B cell (primary cell): ENCODE measurements around the gene EXOC6B. TPM values are rescaled to one million over a fixed set of nuclear protein-coding genes. Genes with fewer than 3 reads are reported as not detected.

Source experiments
- ATAC-seq: fragments of 200-7000 bp; cut with Tn5 transposase; one replicate; pipeline ENCODE4 v1.10.0; 2021; ENCODE audit warnings: low read depth, mild to moderate bottlenecking, moderate number of reproducible peaks, moderate library complexity
- CTCF ChIA-PET: fragments of 350-600 bp; sonication (Branson Sonifier 250); formaldehyde crosslinking; loops from one replicate; lab custom pipeline; 2021; ENCODE audit warnings: antibody characterized with exemption, inconsistent platforms; lab: Charles Lee
- POLR2A ChIA-PET: fragments of 350-600 bp; sonication (Branson Sonifier 250); formaldehyde crosslinking; loops from one replicate; lab custom pipeline; 2021; ENCODE audit warnings: antibody characterized with exemption; lab: Charles Lee
- DNase-seq: peaks from one replicate; pipeline ENCODE4 v3.0.0; 2013
- H2AFZ ChIP-seq: 2 replicates; pipeline ENCODE4 v1.6.1; 2012; ENCODE audit warnings: mild to moderate bottlenecking, low read depth, low read length; ENCODE audit not compliant: insufficient read depth, poor library complexity, severe bottlenecking
- H3K27ac ChIP-seq, 2 donors: 1 replicate in 1 of 2; 2 replicates in 1 of 2; pipeline ENCODE4 v1.5.1; 2012 to 2013; ENCODE audit warnings: low read length in 2 of 2, mild to moderate bottlenecking in 2 of 2, moderate library complexity in 1 of 2
- H3K27me3 ChIP-seq, 4 experiments: fragments of 200-600 bp in 1 of 4; sonication (generic) in 1 of 4; replicated peaks in 1 of 4; 1 replicate in 2 of 4; 2 replicates in 2 of 4; pipeline versions ENCODE4 v1.6.1 to v1.7.0; 2013 to 2016; ENCODE audit warnings: low read length in 3 of 4, mild to moderate bottlenecking in 2 of 4, mixed read lengths in 1 of 4, moderate library complexity in 1 of 4; ENCODE audit not compliant: insufficient read depth in 4 of 4, control insufficient read depth in 3 of 4; ENCODE audit errors: control extremely low read depth in 1 of 4
- H3K36me3 ChIP-seq, 2 experiments: replicated peaks in 1 of 2; 1 replicate in 1 of 2; 2 replicates in 1 of 2; pipeline versions ENCODE4 v1.6.1 to v1.7.1; 2013; ENCODE audit warnings: low read length in 1 of 2; ENCODE audit not compliant: insufficient read depth in 2 of 2, control insufficient read depth in 1 of 2; ENCODE audit errors: control extremely low read depth in 1 of 2, extremely low read depth in 1 of 2
- H3K4me1 ChIP-seq, 2 donors: fragments of 200-600 bp in 1 of 2; sonication (generic) in 1 of 2; 1 replicate in 1 of 2; 2 replicates in 1 of 2; pipeline versions ENCODE4 v1.5.1 to v1.6.1; 2013 to 2017; ENCODE audit warnings: low read length in 2 of 2; ENCODE audit not compliant: control insufficient read depth in 2 of 2, insufficient read depth in 2 of 2
- H3K4me2 ChIP-seq: replicated peaks from 2 replicates; pipeline ENCODE3; 2012; ENCODE audit warnings: mild to moderate bottlenecking, low read depth, low read length; ENCODE audit not compliant: poor library complexity, severe bottlenecking
- H3K4me3 ChIP-seq, 5 experiments: fragments of 200-600 bp in 1 of 5; sonication (generic) in 1 of 5; 1 replicate in 3 of 5; 2 replicates in 2 of 5; pipeline versions ENCODE4 v1.5.1 to v1.7.0; 2011 to 2016; ENCODE audit warnings: low read length in 4 of 5, mild to moderate bottlenecking in 4 of 5, low read depth in 2 of 5, control low read depth in 1 of 5, moderate library complexity in 1 of 5; ENCODE audit not compliant: insufficient read depth in 1 of 5; ENCODE audit errors: control extremely low read depth in 1 of 5, extremely low read depth in 1 of 5
- H3K79me2 ChIP-seq: fragments of 200-600 bp; sonication (generic); one replicate; pipeline ENCODE4 v1.6.0; 2016; ENCODE audit warnings: low read length; ENCODE audit not compliant: control insufficient read depth, insufficient read depth
- H3K9ac ChIP-seq: fragments of 200-600 bp; sonication (generic); 2 replicates; pipeline ENCODE4 v1.6.1; 2017; ENCODE audit warnings: mild to moderate bottlenecking, low read length, moderate library complexity
- H3K9me3 ChIP-seq, 3 donors: one replicate each; pipeline versions ENCODE4 v1.6.1 to v1.7.1; 2013; ENCODE audit warnings: low read length in 2 of 3; ENCODE audit not compliant: control insufficient read depth in 2 of 3, insufficient read depth in 1 of 3; ENCODE audit errors: control extremely low read depth in 1 of 3
- H4K20me1 ChIP-seq: 2 replicates; pipeline ENCODE4 v1.6.0; 2012; ENCODE audit warnings: mild to moderate bottlenecking, low read length; ENCODE audit not compliant: insufficient read depth, control insufficient read depth, poor library complexity, severe bottlenecking
- H3K27ac Mint-ChIP-seq: one replicate; pipeline ENCODE4 v1.8.0; 2021; ENCODE audit warnings: mixed read lengths
- H3K27me3 Mint-ChIP-seq: one replicate; pipeline ENCODE4 v1.8.0; 2021; ENCODE audit warnings: mixed read lengths
- H3K4me1 Mint-ChIP-seq: one replicate; pipeline ENCODE4 v1.8.0; 2021; ENCODE audit warnings: mixed read lengths
- H3K4me3 Mint-ChIP-seq: one replicate; pipeline ENCODE4 v1.8.0; 2021; ENCODE audit warnings: mixed read lengths
- H3K9me3 Mint-ChIP-seq: one replicate; pipeline ENCODE4 v1.8.0; 2022; ENCODE audit warnings: mixed read lengths; ENCODE audit not compliant: insufficient read depth
- CTCF ChIP-seq: fragments of 200-600 bp; IDR thresholded peaks from one replicate; pipeline ENCODE4 v1.8.0; 2022; ENCODE audit warnings: antibody characterized with exemption, mild to moderate bottlenecking
- EZH2 ChIP-seq: IDR thresholded peaks from 2 replicates; pipeline ENCODE4 v1.6.1; 2012; ENCODE audit warnings: borderline replicate concordance, low read depth, mild to moderate bottlenecking, moderate library complexity, low read length; ENCODE audit not compliant: insufficient read depth, poor library complexity, severe bottlenecking
- WGBS: methylation state at CpG from one replicate; pipeline ENCODE4 v1.1.5; 2013; ENCODE audit warnings: missing lambda C conversion rate; ENCODE audit not compliant: insufficient coverage; 5-methylcytosine and 5-hydroxymethylcytosine counted together
- intact Hi-C: fragments of 100-400 bp; cut with micrococcal nuclease; formaldehyde crosslinking; loops from one replicate; pipeline ENCODE4 v1.10.0; 2022
- polyA plus RNA-seq: library from polyadenylated mRNA; depleted of rRNA; stranded (reverse); fragments of >200 nt; gene quantifications from 2 replicates; pipeline ENCODE4 v1.2.3, GENCODE V29; 2012
- total RNA-seq, 2 donors: library from RNA; stranded (reverse); fragments of 120-200 nt in 1 of 2; gene quantifications; 1 replicate in 1 of 2; 2 replicates in 1 of 2; pipeline versions ENCODE4 v1.2.3 to v1.2.4, GENCODE V29; 2013 to 2022

Gene EXOC6B
- total and polyA plus RNA-seq, 2 donors (not counting 1 experiment from before 2014, with no cell fraction given), result 4.8 to 22.6 TPM

GRCh38 chr2:72292433-72292832, 533.4 kb downstream of the EXOC6B start:
- Mint-ChIP-seq H3K9me3 (no peaks in the 10 kb centered on the region), H3K4me1 (peaks cover 3% of the 10 kb centered on the region), H3K4me3 (no peak overlapping the region), H3K27me3 (no peaks in the 10 kb centered on the region), H3K27ac (no peak overlapping the region)
- intact Hi-C loops, result no loop called here
- CTCF ChIA-PET, result no interaction called here
- H3K4me3 ChIP-seq, result no peak overlapping the region
- POLR2A ChIA-PET, result no interaction called here
- no peaks in the 10 kb centered on the region for H3K4me1 ChIP-seq
- WGBS, result no CpG with 5 or more reads among the region's 1 CpG
- DNase-seq (no peak), ATAC-seq (no peak)
- H3K4me2 ChIP-seq, result no peak overlapping the region
- H3K9ac ChIP-seq, result no peak overlapping the region
- no peak overlapping the region for H2AFZ ChIP-seq
- no peaks in the 10 kb centered on the region for H4K20me1 ChIP-seq
- no peaks in the 10 kb centered on the region for H3K36me3 ChIP-seq
- H3K27ac ChIP-seq, result no peak overlapping the region
- H3K79me2 ChIP-seq, result no peaks in the 10 kb centered on the region
- peaks cover 0 to 2% (median 0%) of the 10 kb centered on the region in 3 donors for H3K9me3 ChIP-seq
- TF ChIP-seq CTCF, result no peak
- no peak for TF ChIP-seq EZH2
- no peaks in the 10 kb centered on the region for H3K27me3 ChIP-seq

GRCh38 chr2:72291059-72291458, 534.8 kb downstream of the EXOC6B start:
- Mint-ChIP-seq H3K27ac (no peak overlapping the region), H3K4me1 (peaks cover 2% of the 10 kb centered on the region), H3K9me3 (no peaks in the 10 kb centered on the region), H3K4me3 (no peak overlapping the region), H3K27me3 (no peaks in the 10 kb centered on the region)
- H3K9ac ChIP-seq, result no peak overlapping the region
- H3K27me3 ChIP-seq, result no peaks in the 10 kb centered on the region
- no peak for ATAC-seq
- H3K4me1 ChIP-seq, result no peaks in the 10 kb centered on the region
- H2AFZ ChIP-seq, result no peak overlapping the region
- H3K9me3 ChIP-seq, result peaks cover 0 to 2% (median 0%) of the 10 kb centered on the region in 3 donors
- H3K4me3 ChIP-seq, result no peak overlapping the region
- ChIA-PET CTCF (interaction anchor here (0.6 kb wide), 1 partner anchor 35 kb away, joined by 3 read pairs; no protein-coding TSS in a partner anchor), POLR2A (no interaction called here)
- no peak overlapping the region for H3K4me2 ChIP-seq
- no peaks in the 10 kb centered on the region for H4K20me1 ChIP-seq
- TF ChIP-seq CTCF (no peak), EZH2 (no peak)
- no CpG with 5 or more reads among the region's 4 CpGs for WGBS
- DNase-seq, result no peak
- H3K79me2 ChIP-seq, result no peaks in the 10 kb centered on the region
- H3K27ac ChIP-seq, result no peak overlapping the region
- intact Hi-C loops, result no loop called here
- H3K36me3 ChIP-seq, result no peaks in the 10 kb centered on the region
